Right atrium auricular region (tissue), 2 donors: Measurements from ENCODE around the gene TEK. TPM values are rescaled to one million over a fixed set of nuclear protein-coding genes. Genes with fewer than 3 reads are reported as not detected.

ENCODE experiments used
- DNase-seq: peaks from one replicate; pipeline ENCODE4 v3.0.0-alpha.2; 2019; ENCODE audit warnings: low spot score
- H3K27ac ChIP-seq, 2 donors: fragments of 200-600 bp; sonication (generic); 1 replicate in 1 of 2; 2 replicates in 1 of 2; pipeline ENCODE4 v1.5.1; 2016 to 2019
- H3K27me3 ChIP-seq, 2 donors: fragments of 200-600 bp; sonication (generic); one replicate each; pipeline versions ENCODE4 v1.5.1 to v1.6.0; 2017 to 2019
- H3K36me3 ChIP-seq: fragments of 200-600 bp; sonication (generic); one replicate; pipeline ENCODE4 v1.5.1; 2016
- H3K4me1 ChIP-seq, 2 donors: fragments of 200-600 bp; sonication (generic); one replicate each; pipeline versions ENCODE4 v1.5.1 to v1.6.0; 2017 to 2019
- H3K4me3 ChIP-seq, 2 donors: fragments of 200-600 bp; sonication (generic); 1 replicate in 1 of 2; 2 replicates in 1 of 2; pipeline ENCODE4 v1.5.1; 2017 to 2019; ENCODE audit warnings: mild to moderate bottlenecking in 1 of 2, moderate library complexity in 1 of 2
- H3K9me3 ChIP-seq, 2 donors: fragments of 200-600 bp; sonication (generic); one replicate each; pipeline ENCODE4 v1.5.1; 2019
- CTCF ChIP-seq, 2 donors: fragments of 200-600 bp; sonication (generic); IDR thresholded peaks; one replicate each; pipeline ENCODE4 v1.5.1; 2019; ENCODE audit warnings: antibody characterized with exemption in 2 of 2
- total RNA-seq, 2 donors: library from RNA; depleted of rRNA; stranded (reverse); fragments of >200 nt; gene quantifications; one replicate each; pipeline ENCODE4 v1.1.0, GENCODE V29; 2016

The TEK gene
- total RNA-seq, 2 donors from 2014 or later = 16.7 to 30.7 TPM

GRCh38 chr9:27272103-27272502, 163.1 kb downstream of the TEK start:
- Histone ChIP-seq H3K27me3 (no peaks in the 10 kb centered on the region), H3K4me1 (peaks cover 0 to 5% of the 10 kb centered on the region in 2 donors), H3K9me3 (no peaks in the 10 kb centered on the region), H3K4me3 (no peak overlapping the region), H3K27ac (no peak overlapping the region), H3K36me3 (no peaks in the 10 kb centered on the region)
- no peak for DNase-seq
- TF ChIP-seq CTCF (IDR thresholded peaks at IDR 0.05) = no peak

GRCh38 chr9:27273186-27273585, 164.2 kb downstream of the TEK start:
- H3K27ac ChIP-seq = no peak overlapping the region
- no peak for DNase-seq
- H3K27me3 ChIP-seq = no peaks in the 10 kb centered on the region
- H3K9me3 ChIP-seq = no peaks in the 10 kb centered on the region
- no peaks in the 10 kb centered on the region for H3K36me3 ChIP-seq
- no peak overlapping the region for H3K4me3 ChIP-seq
- peaks cover 0 to 5% of the 10 kb centered on the region in 2 donors for H3K4me1 ChIP-seq
- no peak for TF ChIP-seq CTCF (IDR thresholded peaks at IDR 0.05)

GRCh38 chr9:27276193-27277030, 167.4 kb downstream of the TEK start:
- Histone ChIP-seq H3K4me1 (peaks cover 0 to 5% of the 10 kb centered on the region in 2 donors), H3K9me3 (no peaks in the 10 kb centered on the region), H3K36me3 (no peaks in the 10 kb centered on the region), H3K4me3 (no peak overlapping the region), H3K27ac (no peak overlapping the region), H3K27me3 (no peaks in the 10 kb centered on the region)
- peak; percentile 71 to 92 for TF ChIP-seq CTCF (IDR thresholded peaks at IDR 0.05)
- no peak for DNase-seq

- no peaks in the 10 kb centered on the region for H3K9me3 ChIP-seq
- H3K4me3 ChIP-seq = no peak overlapping the region
- no peak overlapping the region for H3K27ac ChIP-seq
- peaks cover 0 to 5% of the 10 kb centered on the region in 2 donors for H3K4me1 ChIP-seq
- no peak for TF ChIP-seq CTCF (IDR thresholded peaks at IDR 0.05)
- DNase-seq = no peak
- no peaks in the 10 kb centered on the region for H3K36me3 ChIP-seq
- H3K27me3 ChIP-seq = no peaks in the 10 kb centered on the region
Observed at GRCh38 chr9:27278374-27278773, 169.3 kb downstream of the TEK start.

GRCh38 chr9:27279611-27280010, 170.6 kb downstream of the TEK start:
- no peak for DNase-seq
- H3K4me1 ChIP-seq = peaks cover 0 to 5% of the 10 kb centered on the region in 2 donors
- no peak overlapping the region for H3K4me3 ChIP-seq
- TF ChIP-seq CTCF (IDR thresholded peaks at IDR 0.05) = no peak
- no peaks in the 10 kb centered on the region for H3K36me3 ChIP-seq
- no peak overlapping the region for H3K27ac ChIP-seq
- no peaks in the 10 kb centered on the region for H3K27me3 ChIP-seq
- H3K9me3 ChIP-seq = no peaks in the 10 kb centered on the region

Other genes with a start within 250 kb of the TEK start
- 10 to 100 TPM in 1 of 2 donors, 1 to 10 TPM in 1; 8.6 to 10.2 TPM for gene CAAP1, start 216.4 kb upstream of the TEK start, total RNA-seq
- gene PLAA, start 162.0 kb upstream of the TEK start, total RNA-seq = 10 to 100 TPM; 19.7 to 24.4 TPM
- 10 to 100 TPM in 1 of 2 donors, 1 to 10 TPM in 1; 9.0 to 10.6 TPM for gene IFT74, start 152.8 kb upstream of the TEK start, total RNA-seq
- gene LRRC19, start 103.6 kb upstream of the TEK start, total RNA-seq = not detected
- gene EQTN, start 187.9 kb downstream of the TEK start, total RNA-seq = not detected